GM23248 (cell line): ENCODE measurements around the gene WDR43. TPM values are rescaled to one million over a fixed set of nuclear protein-coding genes. Genes with fewer than 3 reads are reported as not detected.

Experiments used
- DNase-seq: peaks from one replicate; pipeline ENCODE4 v3.0.0-alpha.2; 2015
- H2AFZ ChIP-seq: fragments of 200-600 bp; sonication (generic); 2 replicates; pipeline ENCODE4 v1.6.1; 2016; ENCODE audit warnings: antibody characterized with exemption
- H3F3A ChIP-seq: fragments of 200-600 bp; sonication (generic); 2 replicates; pipeline ENCODE4 v1.6.1; 2016; ENCODE audit warnings: mild to moderate bottlenecking, antibody characterized with exemption, mixed run types; ENCODE audit not compliant: insufficient read depth
- H3K27ac ChIP-seq: fragments of 200-600 bp; sonication (generic); 2 replicates; pipeline ENCODE4 v1.5.1; 2016; ENCODE audit warnings: mild to moderate bottlenecking
- H3K27me3 ChIP-seq: fragments of 200-600 bp; sonication (generic); replicated peaks from 2 replicates; pipeline ENCODE4 v1.6.1; 2016; ENCODE audit warnings: mild to moderate bottlenecking; ENCODE audit not compliant: insufficient read depth
- H3K36me3 ChIP-seq: fragments of 200-600 bp; sonication (generic); 2 replicates; pipeline ENCODE4 v1.6.1; 2016; ENCODE audit warnings: low read depth, mild to moderate bottlenecking
- H3K4me1 ChIP-seq: fragments of 200-600 bp; sonication (generic); 2 replicates; pipeline ENCODE4 v1.6.1; 2016; ENCODE audit warnings: mild to moderate bottlenecking; ENCODE audit not compliant: insufficient read depth
- H3K4me2 ChIP-seq: fragments of 200-600 bp; sonication (generic); one replicate; pipeline ENCODE4 v1.6.1; 2016; ENCODE audit warnings: mild to moderate bottlenecking; ENCODE audit not compliant: unreplicated experiment
- H3K4me3 ChIP-seq: fragments of 200-600 bp; sonication (generic); 2 replicates; pipeline ENCODE4 v1.5.1; 2016; ENCODE audit warnings: mild to moderate bottlenecking
- H3K79me2 ChIP-seq: fragments of 200-600 bp; sonication (generic); 2 replicates; pipeline ENCODE4 v1.6.1; 2016; ENCODE audit warnings: mild to moderate bottlenecking; ENCODE audit not compliant: insufficient read depth
- H3K9ac ChIP-seq: fragments of 200-600 bp; sonication (generic); 2 replicates; pipeline ENCODE4 v1.6.1; 2016; ENCODE audit warnings: mild to moderate bottlenecking
- H3K9me2 ChIP-seq: fragments of 200-600 bp; sonication (generic); 2 replicates; pipeline ENCODE4 v1.6.1; 2016; ENCODE audit warnings: mixed run types, mild to moderate bottlenecking, moderate library complexity; ENCODE audit not compliant: insufficient read depth
- H3K9me3 ChIP-seq: fragments of 200-600 bp; sonication (generic); one replicate; pipeline ENCODE4 v1.6.1; 2017; ENCODE audit warnings: low read depth
- H4K20me1 ChIP-seq: fragments of 200-600 bp; sonication (generic); 2 replicates; pipeline ENCODE4 v1.6.0; 2016; ENCODE audit not compliant: insufficient read depth
- EZH2 ChIP-seq: fragments of 200-600 bp; sonication (generic); IDR thresholded peaks from 2 replicates; pipeline ENCODE4 v1.6.1; 2018; ENCODE audit warnings: antibody characterized with exemption, mild to moderate bottlenecking; ENCODE audit not compliant: insufficient read depth, poor library complexity, severe bottlenecking
- EZH2phosphoT487 ChIP-seq: fragments of 200-600 bp; sonication (generic); IDR thresholded peaks from 2 replicates; pipeline ENCODE4 v1.6.1; 2018; ENCODE audit warnings: antibody characterized with exemption, moderate library complexity, mild to moderate bottlenecking, low read depth; ENCODE audit not compliant: insufficient read depth
- WGBS, 2 experiments: methylation state at CpG; one replicate each; pipeline ENCODE4 v1.1.6; 2015 to 2017; ENCODE audit warnings: low lambda C conversion rate in 2 of 2, low coverage in 1 of 2; ENCODE audit errors: missing lambda C conversion rate in 2 of 2; 5-methylcytosine and 5-hydroxymethylcytosine counted together
- in situ Hi-C: fragments of 300-500 bp; cut with MboI; formaldehyde crosslinking; loops from 2 replicates; pipeline ENCODE4 v1.15.0; 2020
- polyA plus RNA-seq: library from polyadenylated mRNA; unstranded; fragments of >200 nt; fragmentation: Nextera tagmentation; extraction: Ambion mirVana; gene quantifications from 2 replicates; pipeline ENCODE4 v1.2.1, GENCODE V29; 2016
- total RNA-seq: library from RNA; depleted of rRNA; stranded (reverse); fragments of >200 nt; shearing (Covaris generic); gene quantifications from 2 replicates; pipeline ENCODE4 v1.2.3, GENCODE V29; 2014

Gene WDR43
- total and polyA plus RNA-seq, 2 experiments from 2014 or later: 31.3 to 71.8 TPM

DNA sequence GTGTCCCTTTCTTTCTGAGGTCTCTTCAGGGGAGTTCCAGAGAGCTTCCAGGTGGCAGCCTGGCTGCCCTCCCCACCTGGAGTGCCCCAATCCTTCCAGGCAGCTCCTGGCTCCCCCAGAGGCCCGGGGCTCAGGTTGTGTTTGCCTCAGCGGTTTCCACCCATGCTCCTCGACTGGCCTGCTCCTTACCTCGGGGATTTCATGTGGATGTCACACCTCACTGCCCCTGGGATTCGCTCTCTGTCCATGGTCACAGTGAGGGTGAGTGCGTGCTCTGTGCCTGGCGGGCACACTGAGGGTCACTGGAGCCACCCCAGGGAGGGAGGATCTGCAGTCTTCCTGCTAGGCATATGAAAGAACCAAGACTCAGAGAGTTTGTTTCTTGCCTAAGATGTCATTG lies 84.6 kb downstream of the WDR43 start:
- no peaks in the 10 kb centered on the region for H3K36me3 ChIP-seq
- in situ Hi-C loops: no loop called here
- no peaks in the 10 kb centered on the region for H4K20me1 ChIP-seq
- no peaks in the 10 kb centered on the region for H3K9me2 ChIP-seq
- H3K4me3 ChIP-seq: no peak overlapping the region
- 62 to 65% methylated on average over 7 of the region's 7 CpGs for WGBS, 2 experiments
- H3K27ac ChIP-seq: no peak overlapping the region
- no peaks in the 10 kb centered on the region for H3K27me3 ChIP-seq
- H3K79me2 ChIP-seq: no peaks in the 10 kb centered on the region
- TF ChIP-seq EZH2phosphoT487: no peak
- no peak for TF ChIP-seq EZH2
- H3K9ac ChIP-seq: no peak overlapping the region
- H3F3A ChIP-seq: no peaks in the 10 kb centered on the region
- H2AFZ ChIP-seq: no peak overlapping the region
- no peaks in the 10 kb centered on the region for H3K9me3 ChIP-seq
- no peaks in the 10 kb centered on the region for H3K4me1 ChIP-seq
- DNase-seq: no peak
- no peak overlapping the region for H3K4me2 ChIP-seq

DNA sequence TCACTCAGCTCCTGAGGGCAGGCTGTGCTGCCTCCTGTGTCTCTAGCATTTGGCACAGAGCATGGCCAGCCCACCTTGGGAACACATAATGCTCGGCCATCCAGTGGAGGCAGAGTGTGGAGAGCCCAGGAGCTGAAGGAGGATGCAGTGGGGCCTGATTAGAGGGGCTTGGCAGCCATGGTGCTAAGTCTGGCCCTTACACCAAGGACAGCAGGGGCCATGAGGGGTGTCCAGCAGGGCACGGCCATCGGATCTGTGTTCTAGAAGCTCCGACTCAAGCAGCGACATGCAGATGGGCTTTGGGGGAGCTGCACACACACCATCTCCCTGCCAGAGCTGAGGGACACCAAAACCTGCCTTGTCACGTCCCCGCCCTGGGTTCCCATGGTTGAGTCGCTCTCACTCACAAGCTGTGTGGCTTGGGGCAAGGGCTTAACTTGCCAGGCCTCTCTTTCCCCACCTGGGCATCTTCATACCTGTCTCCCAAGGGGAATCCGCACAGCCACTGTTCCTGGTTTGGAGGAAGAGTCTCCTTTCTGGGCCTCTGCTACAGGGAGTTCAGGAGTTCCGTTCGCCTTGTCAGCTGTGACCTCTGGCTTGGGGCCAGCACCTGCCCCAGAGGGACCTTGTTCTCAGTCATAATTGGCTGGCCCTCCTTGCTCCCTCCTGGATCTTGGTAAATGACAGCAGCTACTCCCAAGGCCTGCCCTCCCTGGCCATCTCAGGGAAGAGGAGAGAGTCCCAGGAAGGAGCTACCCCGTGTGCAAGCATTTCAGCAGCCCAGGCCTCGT lies 85.3 kb downstream of the WDR43 start:
- Histone ChIP-seq H4K20me1 (no peaks in the 10 kb centered on the region), H3K36me3 (no peaks in the 10 kb centered on the region), H3K79me2 (no peaks in the 10 kb centered on the region), H3K27me3 (no peaks in the 10 kb centered on the region), H3K9me2 (no peaks in the 10 kb centered on the region), H3F3A (no peaks in the 10 kb centered on the region), H3K9me3 (no peaks in the 10 kb centered on the region), H2AFZ (no peak overlapping the region), H3K4me1 (no peaks in the 10 kb centered on the region), H3K4me2 (no peak overlapping the region), H3K4me3 (no peak overlapping the region), H3K27ac (no peak overlapping the region), H3K9ac (no peak overlapping the region)
- TF ChIP-seq EZH2: no peak
- TF ChIP-seq EZH2phosphoT487: no peak
- DNase-seq: no peak
- in situ Hi-C loops: no loop called here
- 67 to 75% methylated on average over 11 to 13 of the region's 13 CpGs for WGBS, 2 experiments

DNA sequence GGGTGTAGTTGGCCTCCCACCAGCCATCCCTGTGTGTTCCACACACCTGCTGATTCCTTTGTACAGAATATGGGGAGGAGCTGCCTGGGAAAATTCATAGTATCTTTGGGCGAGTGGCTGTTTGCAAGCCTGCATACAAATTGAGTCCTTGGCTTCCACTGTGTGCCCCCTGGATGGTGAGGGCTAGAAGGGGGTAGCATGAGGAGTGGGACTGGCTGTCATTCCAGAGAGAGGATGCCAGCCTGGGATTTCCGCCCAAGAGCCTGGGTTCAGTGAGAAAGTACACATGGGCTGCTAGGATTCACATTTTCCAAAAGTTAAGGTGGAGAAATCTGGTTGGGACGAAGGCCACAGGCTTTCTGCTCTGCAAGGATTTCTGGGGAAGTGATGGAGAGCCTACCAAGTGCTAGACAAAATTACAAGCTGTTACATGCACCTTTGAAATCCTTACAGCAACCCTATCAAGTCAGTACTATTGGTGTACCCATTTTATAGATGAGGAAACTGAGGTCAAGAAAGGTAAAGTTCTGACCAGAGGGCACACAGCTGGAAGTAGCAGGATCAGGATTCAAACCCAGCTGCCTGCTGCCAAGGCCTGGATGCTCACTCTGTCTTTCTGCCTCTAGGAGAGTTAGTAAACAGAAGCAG lies 86.0 kb downstream of the WDR43 start:
- TF ChIP-seq EZH2phosphoT487: no peak
- TF ChIP-seq EZH2: no peak
- in situ Hi-C loops: no loop called here
- H3K36me3 ChIP-seq: no peaks in the 10 kb centered on the region
- 0 out of 2 replicates have a peak overlapping the region, but pooled peaks have one; percentile 8 for H2AFZ ChIP-seq
- H3K4me1 ChIP-seq: no peaks in the 10 kb centered on the region
- no peaks in the 10 kb centered on the region for H3F3A ChIP-seq
- H3K9ac ChIP-seq: no peak overlapping the region
- no peak overlapping the region for H3K4me3 ChIP-seq
- WGBS, 2 experiments: 74 to 80% methylated on average over 3 of the region's 3 CpGs
- no peak for DNase-seq
- H3K4me2 ChIP-seq: no peak overlapping the region
- no peaks in the 10 kb centered on the region for H3K27me3 ChIP-seq
- no peaks in the 10 kb centered on the region for H3K9me2 ChIP-seq
- no peaks in the 10 kb centered on the region for H3K79me2 ChIP-seq
- H3K9me3 ChIP-seq: no peaks in the 10 kb centered on the region
- no peaks in the 10 kb centered on the region for H4K20me1 ChIP-seq
- no peak overlapping the region for H3K27ac ChIP-seq

DNA sequence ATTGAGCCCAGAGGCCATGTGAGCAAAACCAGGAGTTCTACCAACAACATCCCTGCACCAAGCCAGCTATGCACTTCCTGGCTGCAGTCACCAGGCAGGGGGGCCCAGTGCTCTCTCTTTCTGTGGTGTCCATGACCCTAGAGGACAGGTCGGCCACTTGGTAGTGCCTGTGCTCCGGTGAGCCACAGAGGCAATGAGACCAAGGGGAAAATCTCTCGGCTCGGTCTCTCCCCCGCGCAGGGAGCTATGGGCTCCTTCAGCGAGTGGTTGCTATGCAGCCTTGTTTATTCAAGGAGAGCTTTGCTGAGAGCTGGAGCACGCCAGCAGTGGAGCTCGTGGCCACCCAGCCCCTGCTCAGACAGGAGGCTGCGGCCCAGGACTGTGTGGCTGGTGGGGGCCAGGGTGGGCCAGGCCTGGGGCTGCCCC lies 86.6 kb downstream of the WDR43 start, which contains the start of gene TOGARAM2:
Gene TOGARAM2 (plus strand): TSS at position 283 of the 426 bp plus-strand sequence. CDS start 13,537 bp downstream, outside the sequence.
- no peak within 1 kb of the TSS for H3K4me2 ChIP-seq
- no peaks in the 10 kb centered on the region for H4K20me1 ChIP-seq
- peak within 1 kb of the TSS; percentile 8; the same call in 1 of the 2 replicates for H2AFZ ChIP-seq
- no peaks in the 10 kb centered on the region for H3K36me3 ChIP-seq
- in situ Hi-C loops: no loop called here
- peak; percentile 49 for DNase-seq
- no peaks in the 10 kb centered on the region for H3K9me2 ChIP-seq
- H3F3A ChIP-seq: no peaks in the 10 kb centered on the region
- TF ChIP-seq EZH2phosphoT487 (no peak), EZH2 (no peak)
- no peaks in the 10 kb centered on the region for H3K4me1 ChIP-seq
- H3K9me3 ChIP-seq: no peaks in the 10 kb centered on the region
- WGBS, 2 experiments: 18 to 32% methylated on average over 10 of the region's 10 CpGs
- no peak within 1 kb of the TSS for H3K9ac ChIP-seq
- H3K27me3 ChIP-seq: no peaks in the 10 kb centered on the region
- H3K4me3 ChIP-seq: no peak within 1 kb of the TSS
- H3K27ac ChIP-seq: no peak within 1 kb of the TSS
- H3K79me2 ChIP-seq: no peaks in the 10 kb centered on the region
